HCT116 (cell line): ENCODE results near the gene SLC25A42. TPM values are rescaled to one million over a fixed set of nuclear protein-coding genes. Genes with fewer than 3 reads are reported as not detected.

Source experiments
- ATAC-seq: fragments of 200-7000 bp; cut with Tn5 transposase; 2 replicates; pipeline ENCODE4 v1.9.1; 2020; ENCODE audit warnings: mild to moderate bottlenecking, moderate library complexity
- BruUV-seq: library from RNA; stranded (reverse); fragments of 400-500 nt; replicated peaks from 2 replicates; lab custom pipeline; 2021; lab: Mats Ljungman, UMichigan
- CTCF ChIA-PET: fragments of 300-600 bp; sonication (Branson Sonifier 250); formaldehyde crosslinking; loops from one replicate; lab custom pipeline; 2021; ENCODE audit warnings: antibody characterized with exemption; lab: Charles Lee
- POLR2A ChIA-PET: fragments of 300-600, 350-600 bp; sonication (Branson Sonifier 250); formaldehyde crosslinking; loops from one replicate; lab custom pipeline; 2021; ENCODE audit warnings: antibody characterized with exemption; lab: Charles Lee
- RAD21 ChIA-PET, 2 experiments: fragments of 300-600 bp; sonication (Branson Sonifier 250); formaldehyde crosslinking; loops; one replicate each; lab custom pipeline; 2023; ENCODE audit warnings: low total read pairs in 2 of 2; ENCODE audit not compliant: uncharacterized antibody in 2 of 2, unreplicated experiment in 2 of 2, low non-redundant PET in 1 of 2; lab: Charles Lee
- DNase-seq: peaks from one replicate; pipeline ENCODE4 v3.0.0-alpha.2; 2010; ENCODE audit warnings: low read depth, low spot score
- H2AFZ ChIP-seq: fragments of 200-600 bp; shearing (Covaris generic), sonication (generic); 2 replicates; pipeline ENCODE4 v1.6.1; 2017; ENCODE audit warnings: low read depth, mixed run types, mixed read lengths, antibody characterized with exemption, low read length; ENCODE audit not compliant: poor library complexity, severe bottlenecking
- H3K27ac ChIP-seq: 2 replicates; pipeline ENCODE4 v1.5.1; 2012; ENCODE audit warnings: low read depth, low read length
- H3K27me3 ChIP-seq: fragments of 200-600 bp; sonication (generic); 2 replicates; pipeline ENCODE4 v1.6.1; 2016; ENCODE audit warnings: mixed run types, low read length, mixed read lengths; ENCODE audit not compliant: insufficient read depth
- H3K36me3 ChIP-seq, 2 experiments: fragments of 200-500 bp in 1 of 2; fragments of 200-600 bp in 1 of 2; sonication (Bioruptor generic) in 1 of 2; sonication (generic) in 1 of 2; 2 replicates each; pipeline versions ENCODE4 v1.5.1 to v1.6.1; 2014 to 2016; ENCODE audit warnings: low read length in 2 of 2, inconsistent platforms in 1 of 2, mixed read lengths in 1 of 2, mixed run types in 1 of 2; ENCODE audit not compliant: insufficient read depth in 2 of 2, control insufficient read depth in 1 of 2
- H3K4me1 ChIP-seq, 2 experiments: fragments of 200-600 bp in 1 of 2; sonication (generic) in 1 of 2; 2 replicates each; pipeline versions ENCODE4 v1.5.1 to v1.6.1; 2012 to 2017; ENCODE audit warnings: low read length in 2 of 2, inconsistent platforms in 1 of 2, mild to moderate bottlenecking in 1 of 2, mixed read lengths in 1 of 2, mixed run types in 1 of 2, moderate library complexity in 1 of 2; ENCODE audit not compliant: insufficient read depth in 2 of 2, control insufficient read depth in 1 of 2
- H3K4me2 ChIP-seq: fragments of 200-600 bp; sonication (generic); 2 replicates; pipeline ENCODE4 v1.6.1; 2017; ENCODE audit warnings: mixed run types, low read length, mixed read lengths
- H3K4me3 ChIP-seq, 2 experiments: fragments of 200-600 bp in 1 of 2; sonication (generic) in 1 of 2; replicated peaks in 1 of 2; 2 replicates each; pipeline ENCODE4 v1.5.1; 2011 to 2016; ENCODE audit warnings: low read length in 2 of 2, control low read depth in 1 of 2, low read depth in 1 of 2, mild to moderate bottlenecking in 1 of 2, mixed read lengths in 1 of 2, mixed run types in 1 of 2
- H3K79me2 ChIP-seq: fragments of 200-600 bp; sonication (generic); 2 replicates; pipeline ENCODE4 v1.6.1; 2017; ENCODE audit warnings: mild to moderate bottlenecking, mixed run types, low read length, moderate library complexity, mixed read lengths; ENCODE audit not compliant: insufficient read depth
- H3K9ac ChIP-seq: fragments of 200-600 bp; sonication (generic); 2 replicates; pipeline ENCODE4 v1.6.1; 2016; ENCODE audit warnings: low read length, mixed read lengths
- H3K9me2 ChIP-seq: fragments of 200-600 bp; sonication (generic), shearing (Covaris generic); 2 replicates; pipeline ENCODE4 v1.6.1; 2017; ENCODE audit warnings: mixed run types, mild to moderate bottlenecking, moderate library complexity; ENCODE audit not compliant: insufficient read depth
- H3K9me3 ChIP-seq, 2 experiments: fragments of 200-500 bp in 1 of 2; fragments of 200-600 bp in 1 of 2; sonication (Bioruptor generic) in 1 of 2; sonication (generic) in 1 of 2; 2 replicates each; pipeline ENCODE4 v1.6.1; 2014 to 2017; ENCODE audit warnings: low read length in 2 of 2, mixed read lengths in 2 of 2, inconsistent platforms in 1 of 2, low read depth in 1 of 2, mild to moderate bottlenecking in 1 of 2, mixed run types in 1 of 2, moderate library complexity in 1 of 2; ENCODE audit not compliant: control insufficient read depth in 1 of 2, insufficient read depth in 1 of 2
- H4K20me1 ChIP-seq: fragments of 200-600 bp; sonication (generic), shearing (Covaris generic); 2 replicates; pipeline ENCODE4 v1.6.1; 2017; ENCODE audit warnings: mixed run types, mild to moderate bottlenecking, moderate library complexity; ENCODE audit not compliant: insufficient read depth
- ATF3 ChIP-seq: IDR thresholded peaks from 2 replicates; pipeline ENCODE4 v1.6.1; 2012
- CBX3 ChIP-seq: IDR thresholded peaks from 2 replicates; pipeline ENCODE4 v1.6.1; 2012; ENCODE audit warnings: low read depth
- CEBPB ChIP-seq: IDR thresholded peaks from 2 replicates; pipeline ENCODE4 v1.6.1; 2012; ENCODE audit warnings: low read depth
- CTCF ChIP-seq, 3 experiments: fragments of 200-600 bp in 1 of 3; sonication (generic) in 1 of 3; IDR thresholded peaks in 2 of 3; conservative IDR thresholded peaks in 1 of 3; 2 replicates each; pipeline ENCODE4 v1.5.1; 2012 to 2017; ENCODE audit warnings: low read depth in 2 of 3, low read length in 2 of 3, antibody characterized with exemption in 1 of 3, borderline replicate concordance in 1 of 3, control low read depth in 1 of 3, mild to moderate bottlenecking in 1 of 3, mixed read lengths in 1 of 3, mixed run types in 1 of 3, moderate library complexity in 1 of 3; ENCODE audit not compliant: insufficient read depth in 1 of 3
- EGR1 ChIP-seq: IDR thresholded peaks from 2 replicates; pipeline ENCODE4 v1.6.1; 2012; ENCODE audit warnings: low read depth
- ELF1 ChIP-seq: IDR thresholded peaks from 2 replicates; pipeline ENCODE4 v1.6.1; 2012; ENCODE audit warnings: low read depth, borderline replicate concordance
- MAX ChIP-seq: IDR thresholded peaks from 2 replicates; pipeline ENCODE4 v1.6.1; 2012
- ZBTB33 ChIP-seq: IDR thresholded peaks from 2 replicates; pipeline ENCODE4 v1.6.1; 2011; ENCODE audit warnings: mild to moderate bottlenecking, low read length, moderate library complexity; ENCODE audit not compliant: insufficient replicate concordance; ENCODE audit errors: extremely low read depth
- ZNF274 ChIP-seq: fragments of 200-500 bp; sonication (Bioruptor generic); IDR thresholded peaks from 2 replicates; pipeline ENCODE4 v1.6.1; 2014; ENCODE audit warnings: mild to moderate bottlenecking, low read depth, low read length, inconsistent platforms
- intact Hi-C: fragments of 100-400 bp; cut with micrococcal nuclease; formaldehyde crosslinking; loops from 2 replicates; pipeline ENCODE4 v1.10.0; 2022
- total RNA-seq: library from RNA; stranded (reverse); gene quantifications from one replicate; pipeline ENCODE4 v1.2.1, GENCODE V29; 2021; ENCODE audit not compliant: unreplicated experiment

SLC25A42 gene
- total RNA-seq, 1 experiment from 2014 or later, result 10.2 TPM

- Histone ChIP-seq H3K9me3 (no peaks in the 10 kb centered on the region), H3K27me3 (no peaks in the 10 kb centered on the region), H3K4me2 (no peak overlapping the region), H4K20me1 (no peaks in the 10 kb centered on the region), H2AFZ (no peak overlapping the region), H3K9me2 (no peaks in the 10 kb centered on the region), H3K36me3 (peaks cover 8 to 53% of the 10 kb centered on the region in 2 experiments; a peak in 3 of 4 replicates), H3K79me2 (no peaks in the 10 kb centered on the region), H3K9ac (no peak overlapping the region), H3K4me3 (no peak overlapping the region), H3K4me1 (no peaks in the 10 kb centered on the region), H3K27ac (no peak overlapping the region)
- TF ChIP-seq CTCF (IDR thresholded peaks at IDR 0.05 in 2 of 3, conservative IDR thresholded peaks at IDR 0.05 in 1 of 3; ENCODE audit: borderline replicate concordance in 1 of 3, insufficient read depth in 1 of 3, low read depth in 2 of 3, low read length in 2 of 3), result no peak
- TF ChIP-seq ELF1, result no peak
- TF ChIP-seq CEBPB, result no peak
- no peak for TF ChIP-seq CBX3
- TF ChIP-seq ZNF274, result no peak
- no peak for TF ChIP-seq MAX
- TF ChIP-seq ZBTB33, result no peak
- TF ChIP-seq ATF3, result no peak
- TF ChIP-seq EGR1, result no peak
- intact Hi-C loops, result loop anchor here (1.0 kb wide), 1 partner anchor 86 kb away; no protein-coding TSS in a partner anchor
- RAD21 ChIA-PET, result no interaction called here
- CTCF ChIA-PET, result interaction anchor here (1.4 kb wide), 1 partner anchor 63 kb away, joined by 3 read pairs; no protein-coding TSS in a partner anchor
- BruUV-seq, result no TSS peak
- no peak for DNase-seq
- POLR2A ChIA-PET, result no interaction called here
- no peak for ATAC-seq
Measured at GRCh38 chr19:19052921-19053320, 10.9 kb upstream of the SLC25A42 start.
